Fibroblast of pulmonary artery (primary cell): ENCODE data around the gene MZT2A.
"Not testable (repeated sequence)": the region's sequence is repeated elsewhere in the genome, so short reads cannot be mapped to it uniquely, and the experiment has no call there.

Experiments used
- DNase-seq: peaks from one replicate; pipeline ENCODE4 v3.0.0-alpha.2; 2010; ENCODE audit warnings: low read depth
- H3K4me3 ChIP-seq: replicated peaks from 2 replicates; pipeline ENCODE4 v1.5.1; 2011; ENCODE audit warnings: low read depth, mild to moderate bottlenecking, control low read depth, low read length, moderate library complexity
- CTCF ChIP-seq: IDR thresholded peaks from 2 replicates; pipeline ENCODE4 v1.5.1; 2011; ENCODE audit warnings: mild to moderate bottlenecking, control low read depth, low read length, inconsistent platforms; ENCODE audit errors: missing control alignments

The MZT2A gene

GRCh38 chr2:131492015-131492417 is at the start of gene MZT2A:
MZT2A (minus strand) TSS chr2:131492397; CDS start chr2:131492376, 21 bp downstream.
- not testable (repeated sequence) for DNase-seq

GRCh38 chr2:131538856-131539255 is 46.7 kb upstream of the MZT2A start:
- H3K4me3 ChIP-seq, DNase-seq: not testable (repeated sequence)

More at GRCh38 chr2:131492015-131492417, at the start of gene MZT2A:
- peak within 1 kb of the TSS; percentile 88 for H3K4me3 ChIP-seq

GRCh38 chr2:131536841-131537240 is 44.6 kb upstream of the MZT2A start:
- DNase-seq, H3K4me3 ChIP-seq: not testable (repeated sequence)

GRCh38 chr2:131535951-131536826 is 44.0 kb upstream of the MZT2A start:
- H3K4me3 ChIP-seq, DNase-seq: not testable (repeated sequence)

- no peak for DNase-seq
- H3K4me3 ChIP-seq = no peak overlapping the region
- no peak for TF ChIP-seq CTCF
Measured at GRCh38 chr2:131535526-131535925, 43.3 kb upstream of the MZT2A start.

- not testable (repeated sequence) for H3K4me3 ChIP-seq, DNase-seq
Measured at GRCh38 chr2:131534965-131535364, 42.8 kb upstream of the MZT2A start.

- H3K4me3 ChIP-seq, DNase-seq: not testable (repeated sequence)
Measured at GRCh38 chr2:131534317-131534672, 42.1 kb upstream of the MZT2A start.

- DNase-seq, H3K4me3 ChIP-seq: not testable (repeated sequence)
Measured at GRCh38 chr2:131533609-131534316, 41.6 kb upstream of the MZT2A start.

GRCh38 chr2:131532723-131533608 is 40.8 kb upstream of the MZT2A start:
- H3K4me3 ChIP-seq, DNase-seq: not testable (repeated sequence)

GRCh38 chr2:131531547-131532185 is 39.5 kb upstream of the MZT2A start:
- not testable (repeated sequence) for H3K4me3 ChIP-seq, DNase-seq

GRCh38 chr2:131530626-131531344 is 38.6 kb upstream of the MZT2A start:
- H3K4me3 ChIP-seq, DNase-seq: not testable (repeated sequence)

GRCh38 chr2:131529864-131530445 is 37.8 kb upstream of the MZT2A start:
- H3K4me3 ChIP-seq, DNase-seq: not testable (repeated sequence)

GRCh38 chr2:131528981-131529863 is 37.0 kb upstream of the MZT2A start:
- not testable (repeated sequence) for DNase-seq, H3K4me3 ChIP-seq

- peak; percentile 39 for DNase-seq
Measured at GRCh38 chr2:131527131-131528001, 35.2 kb upstream of the MZT2A start, which contains the start of gene CCDC74A. CCDC74A (plus strand) TSS chr2:131527888; CDS start chr2:131527971, 83 bp downstream.

More at GRCh38 chr2:131527131-131528001, 35.2 kb upstream of the MZT2A start, which contains the start of gene CCDC74A:
- peak within 1 kb of the TSS; percentile 44 for H3K4me3 ChIP-seq
